Measurements from ENCODE around the gene GPR6.

The GPR6 gene

GRCh38 chr6:109978174-109979032 is at the start of gene GPR6:
Gene GPR6, plus strand, starts transcription at chr6:109978311. Its CDS starts 802 bp downstream, at chr6:109979113.
- DNase-seq (ENCODE audit: low read depth in 2 of 2) = no peak

GRCh38 chr6:109934293-109934692 is 43.8 kb upstream of the GPR6 start:
- DNase-seq (ENCODE audit: low read depth in 2 of 2) = no peak

- no peak for DNase-seq (ENCODE audit: low read depth in 2 of 2)
Measured at GRCh38 chr6:109939654-109940053, 38.5 kb upstream of the GPR6 start.

GRCh38 chr6:109944448-109944847 is 33.7 kb upstream of the GPR6 start:
- DNase-seq (ENCODE audit: low read depth in 2 of 2) = no peak

GRCh38 chr6:109945091-109945490 is 33.0 kb upstream of the GPR6 start:
- no peak for DNase-seq (ENCODE audit: low read depth in 2 of 2)

GRCh38 chr6:109946979-109947378 is 31.1 kb upstream of the GPR6 start:
- DNase-seq (ENCODE audit: low read depth in 2 of 2) = no peak

DNA sequence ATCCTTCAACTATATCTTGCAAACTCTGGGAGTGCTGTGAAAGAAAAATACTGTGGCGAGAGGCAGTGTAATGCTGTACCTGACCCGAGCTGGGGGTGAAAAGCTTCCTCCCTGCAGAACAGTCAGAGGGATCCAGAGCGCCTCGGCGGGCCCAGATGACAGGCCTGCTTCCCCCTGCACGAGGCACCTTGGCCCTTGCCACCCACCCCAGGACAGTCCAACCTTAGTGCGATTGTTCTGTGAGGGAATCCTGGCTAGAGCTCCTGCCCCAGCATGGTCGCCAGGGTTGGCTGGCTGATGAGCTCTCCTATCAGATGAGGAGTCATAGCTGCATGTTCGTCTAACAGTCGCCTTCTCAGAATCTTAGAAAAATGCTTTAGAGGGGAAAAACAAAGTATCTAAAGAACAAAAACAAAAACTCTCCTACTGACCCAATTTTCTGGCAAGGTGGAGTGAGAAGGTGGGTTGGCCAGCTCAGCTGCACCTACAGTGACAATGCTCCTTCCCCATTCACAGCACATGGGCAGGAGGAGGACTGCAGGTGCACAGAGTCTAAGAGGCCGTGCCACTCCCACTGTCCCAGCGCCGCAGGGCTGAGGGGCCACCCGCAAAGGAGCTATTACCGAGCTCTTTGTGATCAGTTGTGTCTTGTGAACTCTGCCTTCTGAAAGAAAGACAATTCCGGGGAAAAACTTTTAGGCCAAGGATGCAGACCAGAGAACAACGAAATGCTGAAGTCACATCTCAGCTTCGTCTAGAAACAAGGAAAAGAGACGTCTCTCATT is 28.6 kb upstream of the GPR6 start:
- no peak for DNase-seq (ENCODE audit: low read depth in 2 of 2)

DNA sequence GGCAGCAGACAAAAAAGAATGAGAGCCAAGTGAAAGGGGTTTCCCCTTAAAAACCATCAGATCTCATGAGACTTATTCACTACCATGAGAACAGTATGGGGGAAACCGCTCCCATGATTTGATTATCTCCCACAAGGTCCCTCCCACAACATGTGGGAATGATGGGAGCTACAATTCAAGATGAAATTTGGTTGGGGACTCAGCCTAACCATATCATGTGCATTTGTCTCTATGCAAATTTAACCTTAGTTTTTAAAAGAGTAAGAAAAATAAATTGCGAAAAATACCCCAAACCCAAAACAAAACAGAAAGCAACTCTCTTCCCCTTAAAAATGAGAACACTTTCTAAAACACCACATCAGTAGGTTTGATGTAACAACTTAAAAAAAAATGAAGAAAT is 22.6 kb upstream of the GPR6 start:
- DNase-seq (ENCODE audit: low read depth in 2 of 2) = no peak

DNA sequence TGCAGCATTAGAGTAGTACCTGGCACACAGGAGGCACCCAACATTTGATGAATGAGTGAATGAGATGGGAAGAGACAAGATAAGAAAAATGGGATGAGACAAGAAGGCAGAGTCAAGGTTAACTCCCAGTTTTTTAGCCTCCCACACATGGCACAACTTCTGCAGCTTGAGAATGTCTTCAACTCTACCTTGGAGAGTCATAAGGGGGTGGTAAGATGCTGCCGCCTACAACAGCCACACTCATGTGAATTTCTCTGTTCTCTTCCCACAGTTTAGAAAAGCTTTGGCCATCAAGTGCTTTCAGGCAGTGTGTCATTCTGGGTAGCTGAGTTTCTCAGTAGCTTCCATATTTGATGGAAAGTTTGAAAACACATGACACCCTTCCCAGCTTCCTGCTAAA is 19.5 kb upstream of the GPR6 start:
- DNase-seq (ENCODE audit: low read depth in 2 of 2) = no peak

DNA sequence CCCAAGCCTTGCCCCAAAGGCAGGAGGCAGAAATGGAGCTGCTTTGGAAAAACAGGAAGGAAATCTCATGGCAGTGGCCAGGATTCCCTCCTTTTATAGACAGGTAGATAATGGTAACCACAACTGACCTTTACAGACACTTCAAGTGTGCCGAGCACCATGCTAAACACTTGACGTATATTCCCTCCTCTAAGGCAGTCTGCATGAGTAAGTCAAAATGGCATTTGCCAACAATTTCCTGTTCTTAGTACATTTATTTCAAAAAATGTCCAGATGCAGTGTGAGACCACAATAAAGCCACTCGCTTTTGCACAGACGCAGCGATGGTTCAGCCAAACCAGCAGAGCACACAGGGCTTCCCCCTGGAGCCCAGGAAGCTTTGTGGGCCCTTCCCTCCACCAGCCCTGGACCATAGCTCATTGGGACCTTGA is 16.5 kb upstream of the GPR6 start:
- DNase-seq (ENCODE audit: low read depth in 2 of 2) = no peak

GRCh38 chr6:109962271-109962670 is 15.8 kb upstream of the GPR6 start:
- DNase-seq (ENCODE audit: low read depth in 2 of 2) = no peak

DNA sequence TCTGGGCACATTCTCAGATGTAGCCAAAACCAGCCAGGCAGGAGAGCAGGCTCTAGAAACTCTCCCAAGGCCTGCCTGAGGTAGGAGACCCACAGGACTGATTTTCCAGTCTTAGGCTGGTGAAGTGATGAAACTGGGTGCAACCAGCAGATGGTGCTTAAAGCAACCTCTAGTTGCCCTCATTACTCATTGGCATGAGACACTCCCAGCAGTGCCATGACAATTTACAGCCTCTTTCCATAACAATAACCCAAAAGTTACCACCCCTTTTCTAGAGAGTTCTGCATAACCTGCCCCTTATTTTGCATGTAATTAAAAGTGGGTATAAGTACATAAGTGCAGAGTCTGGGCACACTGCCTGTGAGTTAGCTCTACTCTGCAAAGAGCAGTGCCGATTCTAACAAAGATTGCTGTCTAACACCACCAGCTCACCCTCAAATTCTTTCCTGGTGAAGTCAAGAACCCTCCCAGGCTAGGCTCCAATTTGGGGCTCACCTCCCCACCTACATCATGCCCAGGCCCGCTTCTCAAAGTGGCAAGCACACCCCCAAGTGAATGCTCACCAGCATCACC is 14.4 kb upstream of the GPR6 start:
- no peak for DNase-seq (ENCODE audit: low read depth in 2 of 2)

DNA sequence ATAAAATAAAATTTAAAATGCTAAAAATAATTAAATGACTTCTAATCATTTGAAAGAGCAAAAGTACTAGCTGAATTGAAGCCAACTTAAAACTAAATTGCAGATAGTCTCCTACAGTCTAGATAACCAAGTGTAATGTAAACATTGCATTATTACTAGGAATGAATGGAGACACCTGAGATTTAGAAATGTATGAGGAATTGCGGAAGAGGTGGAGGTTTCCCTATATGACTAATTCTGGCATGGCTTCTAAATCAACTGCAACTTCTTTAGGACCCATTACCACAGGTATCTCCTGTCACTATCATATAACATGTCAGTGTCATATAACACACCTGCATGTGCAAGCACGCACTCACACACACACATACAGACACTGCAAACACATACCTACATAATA is 13.2 kb upstream of the GPR6 start:
- DNase-seq (ENCODE audit: low read depth in 2 of 2) = no peak

DNA sequence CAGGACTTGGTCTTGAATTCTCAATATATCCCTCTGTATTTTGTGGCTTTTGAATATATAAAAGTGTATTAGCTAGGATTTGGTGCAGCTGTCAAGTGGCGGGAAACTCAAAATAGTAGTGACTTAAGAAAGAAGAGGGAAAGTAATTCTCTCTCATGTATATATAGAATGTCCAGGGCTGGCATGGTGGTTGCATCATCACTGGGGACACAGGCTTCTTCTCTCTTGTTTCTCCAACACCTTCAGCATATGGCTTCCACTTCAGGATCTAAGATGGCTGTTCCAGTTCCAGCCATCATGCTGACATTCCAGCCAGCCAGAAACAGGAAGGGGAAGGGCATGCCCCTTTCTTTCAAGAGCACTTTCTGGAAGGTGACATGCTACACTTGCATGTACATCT is 11.8 kb upstream of the GPR6 start:
- no peak for DNase-seq (ENCODE audit: low read depth in 2 of 2)

DNA sequence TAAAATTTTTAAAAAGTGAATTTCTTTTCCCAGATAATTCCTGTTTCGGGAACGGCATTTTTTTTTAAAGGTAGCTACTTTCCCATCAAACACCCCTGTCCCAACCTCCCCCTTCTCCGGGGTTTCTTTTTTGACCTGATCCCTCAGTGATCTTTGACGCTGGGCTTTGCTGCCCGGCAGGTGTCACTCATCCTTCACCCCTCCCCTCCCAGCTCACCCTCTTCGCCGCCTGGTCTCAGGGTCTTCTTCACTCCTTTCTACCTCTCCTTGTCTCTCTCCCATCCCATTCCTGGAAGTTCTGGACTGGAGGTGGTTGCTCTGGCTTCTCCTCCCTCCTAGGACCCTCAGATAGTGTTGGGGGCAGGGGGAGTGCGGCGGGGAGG is 329 bp upstream of the GPR6 start:
- no peak for DNase-seq (ENCODE audit: low read depth in 2 of 2)

GRCh38 chr6:109979033-109979921 is 1.2 kb downstream of the GPR6 start:
- no peak for DNase-seq (ENCODE audit: low read depth in 2 of 2)

DNA sequence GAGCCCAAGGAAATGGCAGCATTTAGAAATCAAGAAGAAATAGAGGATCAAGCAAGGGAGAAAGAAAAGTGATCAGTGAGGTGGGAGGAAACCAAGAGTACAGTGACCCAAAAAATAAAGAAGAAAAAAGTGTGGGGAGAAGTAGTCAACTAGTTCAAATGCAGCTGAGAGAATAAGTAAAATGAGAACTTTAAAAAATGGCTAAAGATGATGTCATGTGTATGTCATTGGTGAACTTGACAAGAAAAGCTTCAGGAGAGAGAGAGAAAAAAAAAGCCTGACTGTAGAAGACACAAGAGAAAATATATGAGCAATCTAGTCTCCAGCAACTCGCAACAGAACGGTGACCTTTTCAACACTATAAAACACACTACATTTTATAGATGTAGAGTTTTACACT is 6.3 kb downstream of the GPR6 start:
- DNase-seq (ENCODE audit: low read depth in 2 of 2) = no peak

DNA sequence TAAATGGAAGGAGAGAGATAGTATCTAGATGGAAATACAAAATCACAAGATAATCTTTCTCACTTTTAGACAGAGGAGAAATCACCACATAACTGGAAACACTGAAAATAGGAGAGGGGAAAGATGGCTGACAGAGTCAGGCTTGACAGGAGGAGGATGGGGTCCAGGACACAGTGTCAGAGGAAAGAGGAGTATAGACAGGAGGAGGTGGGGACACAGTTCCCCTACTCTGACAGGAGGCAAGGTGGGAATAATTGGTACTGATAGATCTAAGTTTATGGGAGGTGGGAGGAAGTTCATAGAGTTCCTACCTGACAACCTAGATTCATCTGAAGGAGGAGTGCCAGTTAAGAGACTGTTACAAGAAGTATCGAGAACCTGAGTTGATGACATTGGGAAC is 9.1 kb downstream of the GPR6 start:
- DNase-seq (ENCODE audit: low read depth in 2 of 2) = no peak

DNA sequence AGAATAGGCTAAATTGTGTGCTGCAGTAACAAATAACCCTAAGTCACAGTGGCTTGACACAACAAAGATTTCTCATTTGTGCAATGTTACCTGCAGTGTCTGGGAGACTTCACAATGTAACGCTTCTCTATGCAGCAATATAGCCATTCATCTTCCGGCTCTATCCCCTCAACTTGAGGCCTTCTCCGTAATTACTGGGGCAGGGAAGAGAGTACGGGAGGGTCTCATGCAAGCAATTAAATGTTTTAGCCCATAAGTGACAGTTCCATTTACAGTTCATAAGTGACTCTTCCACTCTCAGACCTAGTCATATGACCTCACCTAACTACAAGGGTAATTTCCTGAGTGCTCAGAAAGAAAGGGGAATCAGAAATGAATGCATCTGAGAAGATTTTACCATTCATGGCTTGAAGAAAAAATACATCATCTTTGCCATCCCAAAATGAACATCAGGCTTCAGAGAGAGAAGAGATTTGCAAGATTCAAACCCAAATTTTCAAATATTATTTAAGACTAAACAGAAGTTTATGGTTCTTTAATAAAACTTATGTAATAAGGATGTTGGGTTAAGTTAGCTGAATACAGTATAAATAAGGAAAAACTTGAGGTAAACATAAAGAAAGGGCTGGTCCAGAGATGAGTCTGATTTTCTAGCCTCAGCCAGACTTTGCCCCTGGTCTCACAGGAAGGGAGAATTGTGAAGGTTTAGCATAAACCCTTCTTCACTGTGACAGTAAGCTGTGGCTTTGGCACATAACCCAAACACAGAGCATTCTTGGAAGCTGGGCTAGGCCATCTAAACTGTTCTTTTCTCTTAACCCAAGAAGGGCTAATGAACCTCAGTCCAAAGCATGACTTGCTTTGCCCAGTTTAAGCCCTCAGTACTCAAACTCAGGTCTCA is 13.3 kb downstream of the GPR6 start:
- DNase-seq (ENCODE audit: low read depth in 2 of 2) = no peak

GRCh38 chr6:109998159-109998785 is 20.2 kb downstream of the GPR6 start:
- DNase-seq (ENCODE audit: low read depth in 2 of 2) = no peak

Measured in stimulated activated CD8-positive, alpha-beta memory T cell treated with anti-CD3 and anti-CD28 coated beads, Interleukin-7, amount 100 ng/mL, for 4 hours (primary cell).